ENCODE data around the gene DGKG.

The DGKG gene

DNA sequence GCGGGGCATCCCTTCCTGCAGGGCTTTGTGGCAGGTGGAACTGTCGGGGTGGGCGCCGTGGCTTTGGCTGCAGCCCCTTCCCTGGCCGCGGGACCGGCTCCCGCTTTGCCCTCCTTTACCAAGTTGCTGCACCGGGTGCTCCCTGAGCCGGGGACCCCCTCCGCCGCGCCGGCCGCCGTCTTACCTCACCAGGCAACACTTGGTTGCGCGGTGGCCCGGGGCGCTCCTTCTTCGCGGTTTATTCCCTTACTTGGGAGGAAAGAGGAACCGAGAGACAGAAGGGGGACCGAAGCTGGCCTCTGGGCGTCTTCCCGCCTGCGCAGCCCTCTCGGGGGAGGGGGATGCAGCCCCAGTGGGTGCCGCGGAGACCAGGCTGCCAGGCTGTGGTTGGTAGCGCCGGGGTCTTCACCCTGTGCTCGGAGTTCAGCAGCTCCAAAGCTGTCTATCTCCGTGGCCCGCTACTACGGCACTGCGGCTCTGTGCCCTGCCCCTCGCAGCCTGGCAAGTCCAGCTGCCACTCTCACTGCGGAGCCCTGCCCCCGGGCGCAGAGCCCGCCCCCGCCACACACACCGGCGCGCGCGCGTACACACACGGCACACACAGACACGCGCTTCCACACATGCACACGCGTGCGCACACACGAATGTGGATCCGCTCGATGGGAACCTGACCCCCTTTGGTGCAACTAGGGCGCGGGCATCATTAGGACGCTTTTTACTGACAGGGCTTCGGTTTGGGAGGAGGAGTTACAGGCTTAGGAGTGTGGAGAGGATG lies at the start of gene DGKG:
Gene DGKG, minus strand, starts transcription at position 473 of the 775 bp plus-strand sequence. CDS start 41,775 bp downstream, outside the sequence.
- DNase-seq (ENCODE audit: extremely low read depth in 1 of 2, low read depth in 1 of 2): no peak

DNA sequence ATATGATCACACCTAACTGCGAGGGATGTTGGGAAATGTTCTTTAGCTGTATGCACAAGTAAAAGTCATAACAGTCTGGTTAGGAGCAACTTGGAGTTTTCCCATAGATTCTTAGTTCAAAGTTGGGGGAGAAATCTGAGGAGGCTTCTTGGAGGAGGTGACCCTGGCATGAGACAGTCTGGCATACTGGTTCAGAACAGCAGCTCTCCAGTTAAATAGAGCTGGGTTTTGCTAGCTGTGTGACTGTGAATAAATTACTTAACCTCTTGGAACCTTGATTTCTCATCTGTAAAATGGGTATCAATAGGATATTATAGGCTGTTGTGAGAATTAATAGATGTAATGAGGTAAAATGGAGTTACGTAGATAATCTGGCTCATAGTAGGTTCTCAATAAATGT lies 49.1 kb upstream of the DGKG start:
- DNase-seq (ENCODE audit: extremely low read depth in 1 of 2, low read depth in 1 of 2): no peak

DNA sequence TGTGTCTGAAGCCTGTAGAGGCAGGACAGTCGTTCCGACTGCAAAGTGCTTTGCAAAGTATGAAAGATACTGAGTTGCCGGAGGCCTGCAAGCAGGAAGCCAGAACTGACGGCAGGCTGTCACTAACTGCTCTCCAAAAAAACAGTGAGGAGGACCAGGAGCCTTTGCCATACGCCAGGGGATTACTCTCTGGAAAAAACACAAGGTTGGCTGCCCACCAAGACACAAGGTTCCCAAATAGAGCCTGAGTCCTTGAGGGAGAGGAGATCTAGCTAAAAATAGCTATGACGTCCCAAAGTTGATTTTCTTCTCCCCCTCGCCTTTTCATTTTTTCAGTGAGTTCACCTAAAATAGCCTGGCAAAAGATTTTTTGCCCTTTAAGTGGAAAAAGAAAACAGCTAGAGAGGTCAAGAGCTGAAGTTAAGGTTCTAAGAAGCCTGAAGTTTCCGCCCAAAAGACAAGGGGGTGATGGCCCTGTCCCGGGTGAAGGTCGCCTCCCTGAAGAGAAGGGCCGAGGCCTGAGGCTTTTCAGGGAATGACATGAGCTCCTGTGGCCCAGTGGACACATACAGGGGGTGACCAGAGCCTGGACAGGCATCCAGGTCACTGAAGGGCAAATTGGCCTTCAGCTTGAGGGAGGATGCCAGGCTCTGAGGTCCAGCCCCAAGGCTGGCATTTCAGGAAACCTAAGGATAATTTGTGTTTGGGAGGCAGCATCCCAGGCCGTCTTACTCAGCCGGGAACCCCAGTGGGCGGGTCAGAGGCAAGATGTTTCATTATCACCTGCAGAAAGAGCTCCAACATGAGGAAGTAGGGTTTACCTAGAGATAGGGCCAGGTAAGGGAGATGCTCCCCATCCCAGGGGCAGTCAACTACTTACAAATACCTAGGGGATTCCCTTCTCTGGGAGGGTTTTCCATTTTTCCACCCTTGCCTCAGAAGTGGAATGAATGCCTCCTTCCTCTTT lies 44.9 kb upstream of the DGKG start:
- DNase-seq (ENCODE audit: extremely low read depth in 1 of 2, low read depth in 1 of 2): no peak

DNA sequence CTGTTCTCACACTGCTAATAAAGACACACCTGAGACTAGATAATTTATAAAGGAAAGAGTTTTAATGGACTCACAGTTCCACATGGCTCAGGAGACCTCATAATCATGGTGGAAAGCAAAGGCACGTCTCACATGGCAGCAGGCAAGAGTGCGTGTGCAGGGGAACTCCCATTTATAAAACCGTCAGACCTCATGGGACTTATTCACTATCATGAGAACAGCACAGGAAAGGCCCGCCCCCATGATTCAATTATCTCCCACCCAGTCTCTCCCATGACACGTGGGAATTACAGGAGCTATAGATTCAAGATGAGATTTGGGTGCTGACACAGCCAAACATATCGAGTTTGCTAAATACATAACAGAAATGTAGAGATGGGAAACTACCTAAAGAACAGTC lies 39.5 kb upstream of the DGKG start:
- DNase-seq (ENCODE audit: extremely low read depth in 1 of 2, low read depth in 1 of 2): no peak

DNA sequence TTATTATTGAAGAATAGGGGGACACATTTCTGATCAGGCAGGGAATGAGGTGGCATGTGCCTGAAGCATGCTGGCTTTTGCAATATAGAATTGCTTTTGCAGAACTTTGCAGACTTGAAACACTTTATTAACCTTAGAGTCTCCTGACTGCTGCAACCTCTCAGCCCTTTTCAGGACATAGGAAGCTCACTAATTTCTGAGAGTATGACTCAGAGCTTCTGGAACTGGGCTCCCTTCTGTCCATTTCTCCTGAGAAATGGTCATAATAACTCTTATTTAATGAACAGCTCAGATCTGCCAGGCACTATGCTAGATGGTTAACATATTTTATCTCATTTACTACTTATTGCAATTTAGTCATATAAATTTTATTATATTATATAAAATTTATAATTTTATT lies 38.6 kb upstream of the DGKG start:
- no peak for DNase-seq (ENCODE audit: extremely low read depth in 1 of 2, low read depth in 1 of 2)

DNA sequence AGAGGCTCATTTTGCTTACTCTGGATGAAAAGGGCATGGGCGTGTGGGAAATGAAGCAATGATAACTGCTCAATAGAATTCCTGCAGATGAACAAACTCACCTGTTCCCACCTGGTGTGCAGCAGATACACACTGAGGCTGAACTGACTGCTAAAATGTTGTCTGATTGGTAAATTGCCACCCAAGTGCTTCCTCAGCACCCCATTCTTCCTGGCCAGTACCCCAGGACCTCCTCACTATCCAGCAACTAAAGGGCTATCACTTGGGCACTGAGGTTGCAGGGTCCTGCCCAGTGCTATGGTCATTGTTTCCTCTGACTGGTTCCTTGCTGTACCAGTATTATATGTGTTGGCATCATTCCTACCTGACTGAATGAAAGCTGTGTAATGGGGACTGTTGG lies 38.0 kb upstream of the DGKG start:
- no peak for DNase-seq (ENCODE audit: extremely low read depth in 1 of 2, low read depth in 1 of 2)

DNA sequence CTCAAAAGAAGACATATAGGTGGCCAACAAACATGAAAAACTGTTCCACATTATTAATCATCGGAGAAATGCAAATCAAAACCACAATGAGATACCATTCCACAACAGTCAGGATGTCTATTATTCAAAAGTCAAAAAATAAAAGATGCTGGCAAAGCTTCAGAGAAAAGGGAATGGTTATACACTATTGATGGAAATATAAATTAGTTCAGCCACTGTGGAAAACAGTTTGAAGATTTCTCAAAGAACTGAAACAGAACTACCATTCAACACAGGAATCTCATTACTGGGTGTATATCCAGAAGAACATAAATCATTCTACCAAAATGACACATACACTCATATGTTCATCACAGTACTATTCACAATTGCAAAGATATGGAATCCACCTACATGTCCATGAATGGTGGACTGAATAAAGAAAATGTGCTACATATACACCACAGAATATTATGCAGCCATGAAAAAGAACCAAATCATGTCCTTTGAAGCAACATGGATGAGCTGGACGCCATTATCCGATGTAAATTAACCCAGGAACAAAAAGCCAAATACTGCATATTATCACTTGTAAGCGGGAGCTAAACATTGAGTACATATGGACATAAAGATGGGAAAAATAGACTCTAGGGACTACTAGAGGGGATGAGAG lies 32.7 kb upstream of the DGKG start:
- DNase-seq (ENCODE audit: extremely low read depth in 1 of 2, low read depth in 1 of 2): no peak

DNA sequence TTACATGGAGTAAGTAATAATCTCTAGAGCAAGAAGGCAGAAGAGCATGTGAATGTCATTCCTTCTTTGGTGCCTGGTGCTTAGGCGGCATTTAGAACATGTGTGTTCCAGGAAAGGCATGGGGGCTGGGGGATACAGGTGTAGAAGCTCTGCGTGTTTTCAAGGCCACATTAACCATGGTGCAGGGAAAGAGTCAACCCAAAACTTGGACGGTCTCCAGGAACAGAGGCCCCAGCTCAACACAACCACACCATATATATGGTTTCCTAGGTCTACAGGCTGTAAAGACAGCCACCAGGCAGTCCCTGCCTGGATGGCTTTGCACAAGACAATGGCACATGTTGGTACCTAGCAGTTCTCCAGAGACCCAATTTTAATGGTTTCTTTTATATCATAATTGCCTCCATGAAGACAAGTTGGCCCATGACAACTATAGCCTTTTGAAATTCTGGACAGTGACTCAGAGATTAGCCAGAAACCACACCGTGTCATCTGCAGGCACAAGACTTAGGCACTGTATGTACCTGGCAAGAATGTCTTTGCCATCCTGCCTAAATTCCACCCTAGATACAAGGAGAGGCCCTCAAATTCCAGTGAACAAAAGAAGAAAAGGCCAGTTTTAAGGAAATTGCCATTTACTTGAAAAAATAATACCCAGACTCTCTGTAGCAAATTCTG lies 25.0 kb upstream of the DGKG start:
- no peak for DNase-seq (ENCODE audit: extremely low read depth in 1 of 2, low read depth in 1 of 2)

DNA sequence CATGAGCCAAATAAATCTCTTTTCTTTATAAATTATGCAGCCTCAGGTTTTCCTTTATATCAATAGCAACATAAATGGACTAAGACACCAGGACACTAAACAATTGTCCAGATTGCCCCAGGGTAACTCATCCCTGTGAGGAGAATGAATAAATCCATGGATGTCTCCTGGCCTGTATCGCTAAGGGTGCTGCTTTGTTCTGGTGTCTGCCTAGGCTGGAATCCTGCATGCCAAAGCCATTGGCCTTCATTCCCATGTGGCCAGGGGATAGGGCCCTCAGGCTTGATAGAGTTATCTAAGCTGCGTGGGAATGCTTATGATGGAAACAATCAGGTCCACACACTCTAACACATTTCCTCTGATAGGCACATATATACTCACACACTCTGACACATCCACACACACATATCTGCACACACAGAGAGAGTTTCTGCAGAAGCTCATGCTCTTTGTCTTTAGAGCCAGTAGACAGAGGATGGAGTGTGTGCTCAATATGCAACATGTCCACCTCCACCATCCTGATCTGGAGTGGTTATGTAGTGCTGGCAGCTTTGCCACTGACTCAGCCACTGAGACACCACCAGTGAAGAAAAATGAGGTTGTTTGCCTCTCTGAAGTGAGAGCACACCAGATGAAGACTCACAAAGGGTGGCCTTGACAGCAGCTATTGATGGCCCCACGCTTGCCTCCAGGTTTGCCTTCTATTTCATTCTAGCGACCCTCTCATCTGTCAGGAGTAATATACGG lies 24.0 kb upstream of the DGKG start:
- DNase-seq (ENCODE audit: extremely low read depth in 1 of 2, low read depth in 1 of 2): no peak

DNA sequence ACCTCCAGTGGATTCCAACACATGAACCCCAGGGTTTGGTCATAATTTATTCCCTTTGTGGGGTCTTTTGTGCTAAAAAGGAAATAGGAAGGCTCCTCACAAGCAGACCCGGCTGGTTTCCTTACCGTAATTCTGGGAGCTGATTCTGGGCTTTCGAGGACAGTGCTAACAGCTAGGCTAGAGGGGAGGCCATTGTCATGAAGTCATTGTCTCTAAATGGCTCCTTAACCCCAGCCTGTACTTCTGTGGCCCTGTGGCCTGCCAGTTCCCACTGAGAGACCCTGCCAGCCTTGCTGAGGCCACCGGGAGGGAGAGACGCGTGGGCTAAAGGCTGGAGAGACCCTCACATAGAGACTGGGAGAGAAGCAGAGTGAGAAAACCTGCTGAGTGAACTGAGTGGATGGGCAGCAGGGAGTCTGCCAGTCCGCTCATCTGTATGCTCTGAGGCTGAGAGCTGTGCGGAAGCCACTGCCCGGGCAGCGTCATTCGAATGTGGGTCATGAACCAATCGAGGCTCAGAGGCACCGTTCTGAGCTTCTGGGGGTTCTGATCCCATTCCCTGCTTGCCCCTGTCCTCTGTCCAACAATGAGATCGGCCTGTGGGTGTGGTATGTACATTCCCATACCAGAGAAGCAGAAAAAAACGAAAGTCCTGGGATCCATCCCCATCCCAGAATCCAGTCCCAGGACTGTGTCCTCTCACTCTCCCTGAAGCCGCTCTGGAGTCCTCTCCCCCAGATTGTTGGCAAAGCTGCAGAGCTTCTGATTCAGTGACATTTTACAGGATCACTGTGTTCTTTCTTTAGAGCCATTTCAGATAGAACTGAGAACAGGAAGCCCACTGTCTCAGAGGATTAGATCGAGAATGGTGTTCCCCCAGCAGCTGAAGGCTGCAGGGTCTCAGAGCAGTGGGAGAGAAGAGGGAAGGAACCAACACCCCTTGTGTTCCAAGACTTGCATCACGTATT lies 21.3 kb upstream of the DGKG start:
- no peak for DNase-seq (ENCODE audit: extremely low read depth in 1 of 2, low read depth in 1 of 2)

DNA sequence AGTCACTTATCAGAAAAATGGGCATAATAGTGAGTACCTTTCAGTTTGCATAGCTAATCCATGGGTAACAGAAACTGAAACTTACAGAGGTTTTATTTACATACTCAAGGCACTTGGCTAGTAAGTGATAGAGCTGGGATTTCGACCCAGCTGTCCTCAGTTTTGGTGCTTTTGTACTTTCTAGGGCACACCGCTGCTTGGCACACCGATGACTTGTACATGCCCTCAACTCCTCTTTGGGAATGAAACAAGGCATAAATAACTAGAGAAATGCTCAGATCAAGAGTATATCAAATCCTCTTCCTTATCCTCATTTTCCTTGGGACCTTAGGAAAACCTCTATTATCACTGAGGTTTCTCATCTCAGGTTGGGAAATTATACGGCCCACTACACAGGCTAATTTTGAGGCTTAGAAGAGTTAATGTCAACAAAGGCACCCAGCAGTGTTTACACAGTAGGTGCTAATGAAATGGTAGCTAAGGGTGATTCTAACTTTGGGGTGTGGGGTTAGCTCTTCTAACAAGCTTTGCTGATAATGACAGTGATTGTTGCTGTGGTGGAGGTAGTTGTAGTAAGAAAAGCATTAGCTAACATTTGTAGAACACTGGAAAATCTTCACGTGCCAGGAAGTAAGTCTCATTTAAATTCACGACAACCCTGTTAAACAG lies 20.3 kb upstream of the DGKG start:
- no peak for DNase-seq (ENCODE audit: extremely low read depth in 1 of 2, low read depth in 1 of 2)

DNA sequence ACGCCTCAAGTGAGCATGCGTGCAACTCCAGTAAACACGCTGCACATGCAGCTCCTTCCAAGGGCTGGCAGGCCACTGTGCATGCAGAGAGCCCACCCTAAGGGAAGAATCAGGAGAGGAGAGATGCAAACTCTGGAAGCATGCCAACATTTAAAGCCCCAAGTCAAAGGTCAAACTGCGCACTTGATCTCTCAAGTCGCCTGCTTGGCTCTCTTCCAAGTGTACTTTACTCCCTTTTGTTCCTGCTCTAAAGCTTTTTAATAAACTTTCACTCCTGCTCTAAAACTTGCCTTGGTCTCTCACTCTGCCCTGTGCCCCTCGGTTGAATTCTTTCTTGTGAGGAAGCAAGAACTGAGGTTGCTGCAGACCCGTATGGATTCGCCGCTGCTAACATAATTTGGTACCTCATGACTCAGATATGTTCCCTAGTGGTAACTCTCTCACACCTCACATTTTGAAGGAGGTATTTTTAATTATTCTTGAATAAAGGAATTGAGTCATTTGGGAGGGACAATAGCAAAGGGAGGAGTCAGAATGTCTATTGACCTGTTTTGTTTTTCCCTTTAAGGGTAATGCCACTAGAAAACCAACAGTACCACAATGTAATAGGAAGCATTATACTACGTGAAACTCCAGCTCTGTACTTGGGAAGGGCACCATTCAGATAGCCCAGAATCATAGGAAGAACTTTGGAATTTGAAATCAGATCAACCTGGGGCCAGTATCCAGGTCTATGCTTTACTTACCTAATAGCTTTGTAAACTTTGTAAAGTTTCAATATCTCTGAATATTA lies 19.6 kb upstream of the DGKG start:
- no peak for DNase-seq (ENCODE audit: extremely low read depth in 1 of 2, low read depth in 1 of 2)

DNA sequence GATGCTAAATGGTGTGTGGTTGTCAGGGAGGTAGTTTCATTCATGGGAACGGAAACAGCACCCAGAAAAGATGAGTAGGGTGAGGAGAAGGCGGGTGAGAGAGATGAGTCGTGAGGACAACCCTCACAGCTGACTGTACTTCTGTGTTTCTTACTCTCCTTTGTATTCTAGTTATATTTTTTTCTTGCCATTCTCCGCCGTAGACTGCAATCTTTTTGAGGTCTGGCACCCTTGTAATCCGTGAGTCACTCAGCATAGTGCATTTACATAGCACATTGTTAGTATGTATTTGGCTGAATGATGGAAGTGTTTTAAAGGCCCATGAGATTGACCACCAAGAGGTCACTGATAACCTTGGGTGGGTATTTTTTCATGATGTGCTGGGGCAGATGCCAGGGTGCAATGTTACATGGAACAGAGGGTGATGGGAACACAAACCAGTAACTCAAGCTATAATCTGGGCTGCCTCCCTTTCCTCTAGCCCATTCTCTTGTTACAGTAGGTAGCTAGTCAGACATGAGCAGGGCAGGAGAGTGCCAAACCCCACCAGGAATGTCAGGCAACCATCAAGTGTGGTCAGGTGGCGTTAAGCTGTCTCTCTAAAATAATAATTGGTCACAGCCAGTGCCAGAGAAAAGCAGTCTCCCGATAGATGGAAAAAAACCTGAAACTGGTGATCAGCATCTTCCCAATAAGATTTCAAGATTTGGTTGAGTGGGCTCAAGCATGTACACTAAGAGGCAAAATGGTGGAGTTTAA lies 18.8 kb upstream of the DGKG start:
- no peak for DNase-seq (ENCODE audit: extremely low read depth in 1 of 2, low read depth in 1 of 2)

DNA sequence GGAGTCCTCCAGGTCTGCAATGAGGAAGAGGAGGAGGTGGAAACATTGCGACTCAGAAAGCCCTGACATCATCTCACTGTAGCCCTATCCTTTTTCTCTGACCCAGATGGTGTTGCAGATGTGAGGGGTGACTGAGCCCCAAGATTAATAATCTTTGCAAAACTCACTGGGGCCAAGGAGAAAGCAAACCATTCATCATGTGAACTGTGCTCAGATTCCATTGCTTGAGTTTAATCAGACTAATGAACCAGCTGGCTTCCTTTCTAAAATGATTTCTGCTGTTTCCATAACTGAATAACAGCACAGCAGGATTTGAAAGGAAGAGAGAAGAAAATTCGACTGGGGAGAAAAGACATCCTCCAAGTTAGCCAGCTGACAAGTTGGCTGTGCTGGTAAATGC lies 13.4 kb upstream of the DGKG start:
- DNase-seq (ENCODE audit: extremely low read depth in 1 of 2, low read depth in 1 of 2): no peak

DNA sequence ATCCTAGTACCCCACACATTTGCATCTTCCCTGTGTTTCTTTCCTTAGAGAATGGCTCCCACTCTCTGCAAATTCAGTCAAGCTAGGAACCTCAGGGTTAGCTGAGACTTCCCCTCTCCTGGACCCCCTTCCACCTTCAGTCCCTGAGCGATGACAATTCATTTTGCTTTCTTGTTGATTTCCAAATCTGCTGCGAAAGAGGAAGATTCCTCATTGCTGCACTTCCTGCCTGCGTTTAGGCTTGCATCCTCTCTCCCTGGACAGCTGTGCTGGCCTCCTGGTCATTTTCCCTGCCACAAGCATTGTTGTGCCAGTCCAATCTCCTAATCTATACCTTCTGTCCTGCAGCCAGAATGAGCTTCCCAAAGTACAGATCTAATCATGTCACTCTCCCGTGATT lies 12.3 kb upstream of the DGKG start:
- no peak for DNase-seq (ENCODE audit: extremely low read depth in 1 of 2, low read depth in 1 of 2)

DNA sequence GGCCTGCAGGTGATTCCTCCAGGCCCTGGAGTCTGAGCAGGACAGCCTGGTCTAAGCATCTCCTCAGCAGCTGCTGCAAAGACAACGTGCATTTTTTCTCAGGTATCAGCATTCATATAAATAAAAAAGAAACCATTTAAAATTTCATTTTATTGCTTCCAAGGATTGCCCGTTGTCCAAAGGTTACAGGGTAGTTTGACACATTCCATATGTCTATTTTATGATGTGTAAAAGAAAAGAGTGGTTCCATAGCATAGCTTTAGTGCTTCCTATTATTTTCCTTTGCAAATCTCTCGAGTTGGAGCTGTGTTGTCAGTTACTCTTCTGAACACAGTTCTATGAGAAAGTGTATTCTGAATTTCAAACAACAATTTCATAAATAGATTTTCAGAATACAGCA lies 7.2 kb upstream of the DGKG start:
- no peak for DNase-seq (ENCODE audit: extremely low read depth in 1 of 2, low read depth in 1 of 2)

DNA sequence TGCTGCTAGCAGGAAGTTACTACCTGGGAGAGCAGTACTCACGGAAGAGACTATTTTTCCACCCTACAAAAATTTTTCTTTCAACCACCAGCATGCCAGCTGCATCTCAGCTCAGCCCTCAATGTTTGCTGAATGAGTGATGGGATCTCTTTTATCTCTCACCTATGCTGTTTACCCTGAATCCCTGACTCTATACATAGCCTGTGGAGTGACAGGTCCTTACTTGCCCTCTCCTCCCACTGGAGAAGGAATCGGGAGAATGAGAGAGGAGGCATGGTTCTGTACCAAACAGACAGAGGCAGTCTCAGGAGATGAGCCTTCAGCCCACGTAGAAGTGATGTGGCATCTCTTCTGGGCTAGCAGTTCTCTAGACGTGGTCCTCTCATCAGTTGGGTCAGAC lies 6.7 kb upstream of the DGKG start:
- no peak for DNase-seq (ENCODE audit: extremely low read depth in 1 of 2, low read depth in 1 of 2)
